Measurements from ENCODE around the gene OSBPL5.

Gene OSBPL5

GRCh38 chr11:3122775-3123201 is 42.3 kb downstream of the OSBPL5 start:
- H3K4me1 ChIP-seq (ENCODE audit: control insufficient read depth, insufficient read depth, low read depth, low read length): peaks cover 12% of the 10 kb centered on the region
- no peak overlapping the region for H3K14ac ChIP-seq (ENCODE audit: low read length in 2 of 2)
- no peak overlapping the region for H3K4ac ChIP-seq (ENCODE audit: low read depth in 1 of 2, low read length in 2 of 2)
- no peak overlapping the region for H3K4me2 ChIP-seq (ENCODE audit: low read length, poor library complexity, severe bottlenecking)
- no peak overlapping the region for H2AK5ac ChIP-seq (ENCODE audit: low read length, severe bottlenecking)
- H2BK12ac ChIP-seq (ENCODE audit: low read length in 2 of 2): no peak overlapping the region
- H3K9me3 ChIP-seq (ENCODE audit: control insufficient read depth, low read length): no peaks in the 10 kb centered on the region
- DNase-seq: no peak
- no peak overlapping the region for H4K91ac ChIP-seq (ENCODE audit: low read length)
- no peak overlapping the region for H2AFZ ChIP-seq (ENCODE audit: low read depth, low read length)
- H3K23ac ChIP-seq (ENCODE audit: low read length in 2 of 2): no peak overlapping the region
- H3K27me3 ChIP-seq (ENCODE audit: control insufficient read depth in 1 of 2, insufficient read depth in 1 of 2, low read length in 2 of 2): no peaks in the 10 kb centered on the region
- WGBS: 94% methylated on average over 8 of the region's 13 CpGs
- H3K18ac ChIP-seq (ENCODE audit: low read depth in 1 of 2, low read length in 2 of 2): no peak overlapping the region
- no peak overlapping the region for H3K4me3 ChIP-seq (ENCODE audit: insufficient read depth in 1 of 2, low read depth in 1 of 2, low read length in 2 of 2)
- no peak overlapping the region for H4K8ac ChIP-seq (ENCODE audit: low read length)
- no peak overlapping the region for H2BK15ac ChIP-seq (ENCODE audit: low read depth, poor library complexity, severe bottlenecking)
- H3K79me1 ChIP-seq (replicated peaks; ENCODE audit: low read length, poor library complexity, severe bottlenecking): no peaks in the 10 kb centered on the region
- no peak overlapping the region for H2BK120ac ChIP-seq (ENCODE audit: low read depth, low read length)
- H2BK5ac ChIP-seq (ENCODE audit: low read depth, low read length, poor library complexity, severe bottlenecking): no peak overlapping the region
- peaks cover 45 to 72% of the 10 kb centered on the region in 2 experiments for H3K36me3 ChIP-seq (ENCODE audit: control insufficient read depth in 1 of 2, insufficient read depth in 2 of 2, low read depth in 1 of 2, low read length in 2 of 2)
- H3K9ac ChIP-seq (ENCODE audit: low read length): peak overlapping the region; percentile 39
- H3K27ac ChIP-seq (ENCODE audit: low read length, poor library complexity, severe bottlenecking): no peak overlapping the region

DNA sequence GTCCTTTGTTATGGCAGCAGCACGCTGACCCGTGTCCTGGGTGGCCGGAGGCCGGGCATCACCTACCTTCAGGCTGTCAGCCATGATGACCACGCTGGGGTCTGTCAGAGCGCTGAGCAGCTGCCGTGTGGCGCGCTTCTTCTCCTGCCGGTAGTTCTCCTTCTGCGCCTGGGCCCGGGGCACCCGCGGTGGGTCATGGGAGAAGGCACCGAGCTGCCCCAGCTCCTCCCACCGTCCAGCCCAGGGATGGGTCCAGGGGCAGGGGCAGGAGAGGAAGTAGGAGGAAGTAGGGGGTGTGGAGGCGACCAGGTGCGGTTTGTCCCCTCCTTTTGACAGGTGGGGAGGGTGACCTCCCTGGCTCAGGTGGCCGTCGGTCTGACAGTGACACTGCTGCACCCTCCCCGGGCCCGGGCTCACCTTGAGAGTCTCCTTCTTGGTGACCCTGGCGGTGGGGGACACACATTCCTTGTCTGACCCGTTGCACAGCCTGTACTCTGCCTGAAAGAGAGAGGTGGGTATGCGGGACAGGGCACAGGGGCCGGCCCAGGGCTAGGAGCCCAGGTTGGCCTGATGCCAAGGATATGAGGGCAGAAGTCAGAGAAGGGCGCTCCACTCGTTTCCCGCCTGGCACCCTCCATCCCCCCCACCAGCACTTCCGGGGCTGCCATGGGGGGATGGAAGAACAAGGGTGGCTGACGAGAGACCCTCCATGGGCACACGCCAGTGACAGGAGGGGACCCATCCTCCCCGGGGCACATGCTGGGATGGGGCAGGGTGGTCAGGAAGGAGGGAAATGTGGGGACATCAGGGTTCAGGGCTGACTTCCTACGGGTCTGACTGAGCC is 43.0 kb downstream of the OSBPL5 start:
- H2AK5ac ChIP-seq (ENCODE audit: low read length, severe bottlenecking): no peak overlapping the region
- peak overlapping the region; percentile 21 for H4K8ac ChIP-seq (ENCODE audit: low read length)
- no peak for DNase-seq
- H3K4me1 ChIP-seq (ENCODE audit: control insufficient read depth, insufficient read depth, low read depth, low read length): peaks cover 12% of the 10 kb centered on the region
- H3K14ac ChIP-seq (ENCODE audit: low read length in 2 of 2): no peak overlapping the region
- H3K4me3 ChIP-seq (ENCODE audit: insufficient read depth in 1 of 2, low read depth in 1 of 2, low read length in 2 of 2): no peak overlapping the region
- no peak overlapping the region for H4K91ac ChIP-seq (ENCODE audit: low read length)
- H3K18ac ChIP-seq (ENCODE audit: low read depth in 1 of 2, low read length in 2 of 2): no peak overlapping the region
- no peak overlapping the region for H3K23ac ChIP-seq (ENCODE audit: low read length in 2 of 2)
- H2BK5ac ChIP-seq (ENCODE audit: low read depth, low read length, poor library complexity, severe bottlenecking): no peak overlapping the region
- no peak overlapping the region for H2BK12ac ChIP-seq (ENCODE audit: low read length in 2 of 2)
- WGBS: 95% methylated on average over 30 of the region's 34 CpGs
- no peak overlapping the region for H3K27ac ChIP-seq (ENCODE audit: low read length, poor library complexity, severe bottlenecking)
- H3K27me3 ChIP-seq (ENCODE audit: control insufficient read depth in 1 of 2, insufficient read depth in 1 of 2, low read length in 2 of 2): no peaks in the 10 kb centered on the region
- H3K9ac ChIP-seq (ENCODE audit: low read length): no peak overlapping the region
- no peaks in the 10 kb centered on the region for H3K9me3 ChIP-seq (ENCODE audit: control insufficient read depth, low read length)
- H2AFZ ChIP-seq (ENCODE audit: low read depth, low read length): no peak overlapping the region
- H3K4me2 ChIP-seq (ENCODE audit: low read length, poor library complexity, severe bottlenecking): no peak overlapping the region
- H2BK15ac ChIP-seq (ENCODE audit: low read depth, poor library complexity, severe bottlenecking): no peak overlapping the region
- no peak overlapping the region for H2BK120ac ChIP-seq (ENCODE audit: low read depth, low read length)
- no peak overlapping the region for H3K4ac ChIP-seq (ENCODE audit: low read depth in 1 of 2, low read length in 2 of 2)
- H3K36me3 ChIP-seq (ENCODE audit: control insufficient read depth in 1 of 2, insufficient read depth in 2 of 2, low read depth in 1 of 2, low read length in 2 of 2): peaks cover 51 to 68% of the 10 kb centered on the region in 2 experiments
- H3K79me1 ChIP-seq (replicated peaks; ENCODE audit: low read length, poor library complexity, severe bottlenecking): no peaks in the 10 kb centered on the region

DNA sequence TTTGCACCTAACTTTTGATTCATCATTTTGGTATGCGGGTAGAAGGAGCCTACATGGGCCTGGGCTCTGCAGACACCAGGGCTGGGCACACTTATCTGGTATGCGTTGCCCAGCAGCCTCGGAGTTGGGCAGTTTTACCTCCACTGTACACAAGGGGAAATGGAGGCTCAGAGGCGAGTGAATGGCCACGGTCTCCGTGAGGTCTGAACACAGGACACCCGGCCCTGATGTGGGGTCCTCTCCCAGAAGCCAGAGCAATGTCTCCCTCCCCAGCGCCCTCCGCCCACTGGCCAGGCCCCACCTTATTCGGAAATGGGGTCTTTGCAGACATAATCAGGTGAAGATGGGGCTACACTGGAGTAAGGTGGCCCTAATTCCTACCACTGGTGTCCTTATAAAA is 43.7 kb downstream of the OSBPL5 start:
- no peak overlapping the region for H4K8ac ChIP-seq (ENCODE audit: low read length)
- no peak overlapping the region for H3K4me3 ChIP-seq (ENCODE audit: insufficient read depth in 1 of 2, low read depth in 1 of 2, low read length in 2 of 2)
- H3K27ac ChIP-seq (ENCODE audit: low read length, poor library complexity, severe bottlenecking): no peak overlapping the region
- no peak overlapping the region for H2BK15ac ChIP-seq (ENCODE audit: low read depth, poor library complexity, severe bottlenecking)
- H2BK120ac ChIP-seq (ENCODE audit: low read depth, low read length): no peak overlapping the region
- no peak overlapping the region for H3K14ac ChIP-seq (ENCODE audit: low read length in 2 of 2)
- H3K9me3 ChIP-seq (ENCODE audit: control insufficient read depth, low read length): no peaks in the 10 kb centered on the region
- no peak overlapping the region for H3K4me2 ChIP-seq (ENCODE audit: low read length, poor library complexity, severe bottlenecking)
- H3K4ac ChIP-seq (ENCODE audit: low read depth in 1 of 2, low read length in 2 of 2): no peak overlapping the region
- no peak overlapping the region for H3K23ac ChIP-seq (ENCODE audit: low read length in 2 of 2)
- H2BK5ac ChIP-seq (ENCODE audit: low read depth, low read length, poor library complexity, severe bottlenecking): no peak overlapping the region
- H4K91ac ChIP-seq (ENCODE audit: low read length): no peak overlapping the region
- H2AK5ac ChIP-seq (ENCODE audit: low read length, severe bottlenecking): no peak overlapping the region
- no peak overlapping the region for H3K9ac ChIP-seq (ENCODE audit: low read length)
- H3K27me3 ChIP-seq (ENCODE audit: control insufficient read depth in 1 of 2, insufficient read depth in 1 of 2, low read length in 2 of 2): no peaks in the 10 kb centered on the region
- 92% methylated on average over 10 of the region's 10 CpGs for WGBS
- no peaks in the 10 kb centered on the region for H3K79me1 ChIP-seq (replicated peaks; ENCODE audit: low read length, poor library complexity, severe bottlenecking)
- H3K4me1 ChIP-seq (ENCODE audit: control insufficient read depth, insufficient read depth, low read depth, low read length): peaks cover 12% of the 10 kb centered on the region
- no peak overlapping the region for H2AFZ ChIP-seq (ENCODE audit: low read depth, low read length)
- DNase-seq: no peak
- no peak overlapping the region for H2BK12ac ChIP-seq (ENCODE audit: low read length in 2 of 2)
- H3K36me3 ChIP-seq (ENCODE audit: control insufficient read depth in 1 of 2, insufficient read depth in 2 of 2, low read depth in 1 of 2, low read length in 2 of 2): peaks cover 52 to 61% of the 10 kb centered on the region in 2 experiments
- no peak overlapping the region for H3K18ac ChIP-seq (ENCODE audit: low read depth in 1 of 2, low read length in 2 of 2)

GRCh38 chr11:3120071-3120792 is 44.9 kb downstream of the OSBPL5 start:
- H3K79me1 ChIP-seq (replicated peaks; ENCODE audit: low read length, poor library complexity, severe bottlenecking): no peaks in the 10 kb centered on the region
- no peak overlapping the region for H3K4me3 ChIP-seq (ENCODE audit: insufficient read depth in 1 of 2, low read depth in 1 of 2, low read length in 2 of 2)
- H3K27ac ChIP-seq (ENCODE audit: low read length, poor library complexity, severe bottlenecking): no peak overlapping the region
- no peak overlapping the region for H4K91ac ChIP-seq (ENCODE audit: low read length)
- H3K9me3 ChIP-seq (ENCODE audit: control insufficient read depth, low read length): peaks cover 3% of the 10 kb centered on the region
- H3K4me2 ChIP-seq (ENCODE audit: low read length, poor library complexity, severe bottlenecking): no peak overlapping the region
- H3K14ac ChIP-seq (ENCODE audit: low read length in 2 of 2): no peak overlapping the region
- no peak overlapping the region for H3K9ac ChIP-seq (ENCODE audit: low read length)
- H3K18ac ChIP-seq (ENCODE audit: low read depth in 1 of 2, low read length in 2 of 2): no peak overlapping the region
- WGBS: 96% methylated on average over 26 of the region's 26 CpGs
- H3K23ac ChIP-seq (ENCODE audit: low read length in 2 of 2): no peak overlapping the region
- no peaks in the 10 kb centered on the region for H3K27me3 ChIP-seq (ENCODE audit: control insufficient read depth in 1 of 2, insufficient read depth in 1 of 2, low read length in 2 of 2)
- H3K36me3 ChIP-seq (ENCODE audit: control insufficient read depth in 1 of 2, insufficient read depth in 2 of 2, low read depth in 1 of 2, low read length in 2 of 2): peaks cover 57 to 58% of the 10 kb centered on the region in 2 experiments
- no peak overlapping the region for H2BK120ac ChIP-seq (ENCODE audit: low read depth, low read length)
- H4K8ac ChIP-seq (ENCODE audit: low read length): no peak overlapping the region
- H2BK12ac ChIP-seq (ENCODE audit: low read length in 2 of 2): no peak overlapping the region
- no peak overlapping the region for H2BK15ac ChIP-seq (ENCODE audit: low read depth, poor library complexity, severe bottlenecking)
- peaks cover 12% of the 10 kb centered on the region for H3K4me1 ChIP-seq (ENCODE audit: control insufficient read depth, insufficient read depth, low read depth, low read length)
- H2AK5ac ChIP-seq (ENCODE audit: low read length, severe bottlenecking): no peak overlapping the region
- H2BK5ac ChIP-seq (ENCODE audit: low read depth, low read length, poor library complexity, severe bottlenecking): no peak overlapping the region
- no peak for DNase-seq
- no peak overlapping the region for H3K4ac ChIP-seq (ENCODE audit: low read depth in 1 of 2, low read length in 2 of 2)
- H2AFZ ChIP-seq (ENCODE audit: low read depth, low read length): no peak overlapping the region

Data from mesenchymal stem cell (in vitro differentiated cells and primary cell).